Mucosa of stomach (tissue), 1 donor: ENCODE measurements around the gene TEX19.

Experiments
- H3K27me3 ChIP-seq: one replicate; pipeline ENCODE4 v1.7.0; 2013; ENCODE audit warnings: mild to moderate bottlenecking, low read length; ENCODE audit not compliant: control insufficient read depth, insufficient read depth
- H3K36me3 ChIP-seq: one replicate; pipeline ENCODE4 v1.7.0; 2013; ENCODE audit warnings: low read length; ENCODE audit not compliant: control insufficient read depth, insufficient read depth
- H3K4me1 ChIP-seq: one replicate; pipeline ENCODE4 v1.7.0; 2013; ENCODE audit warnings: mild to moderate bottlenecking, low read length; ENCODE audit not compliant: control insufficient read depth, insufficient read depth
- H3K4me3 ChIP-seq: one replicate; pipeline ENCODE4 v1.7.0; 2013; ENCODE audit warnings: low read length
- H3K9ac ChIP-seq: one replicate; pipeline ENCODE4 v1.7.0; 2013; ENCODE audit warnings: mild to moderate bottlenecking, low read length, moderate library complexity
- H3K9me3 ChIP-seq: one replicate; pipeline ENCODE4 v1.7.0; 2013; ENCODE audit warnings: mild to moderate bottlenecking, low read length, moderate library complexity; ENCODE audit not compliant: control insufficient read depth
- donor health status: Pancreatic carcinoma.

The TEX19 gene

DNA sequence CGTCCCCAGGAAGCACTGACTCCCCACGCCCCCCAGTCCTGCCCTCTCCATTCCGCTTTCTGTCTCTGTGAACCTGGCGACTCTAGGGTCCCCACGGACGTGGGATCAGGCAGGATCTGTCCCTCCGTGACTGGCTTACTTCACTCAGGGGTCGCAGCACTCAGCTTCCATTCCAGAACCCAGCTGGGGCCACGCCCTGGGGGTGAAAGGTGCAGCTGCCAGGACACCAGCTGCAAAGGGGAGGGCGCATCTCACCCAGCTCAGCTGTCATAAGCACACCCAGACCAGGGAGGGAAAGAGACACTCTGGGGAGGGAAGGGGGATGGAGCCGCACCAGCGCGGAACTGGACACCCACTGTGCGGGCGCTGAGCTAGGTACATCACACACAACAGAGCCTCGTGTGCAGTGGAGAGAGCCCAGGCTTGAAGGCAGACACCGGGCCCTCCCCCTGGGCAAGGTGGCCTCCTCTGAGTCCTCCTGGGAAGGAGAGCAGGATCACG lies 40.6 kb downstream of the TEX19 start:
- Histone ChIP-seq H3K4me1 (no peaks in the 10 kb centered on the region), H3K36me3 (no peaks in the 10 kb centered on the region), H3K4me3 (no peak overlapping the region), H3K27me3 (no peaks in the 10 kb centered on the region), H3K9me3 (no peaks in the 10 kb centered on the region), H3K9ac (no peak overlapping the region)

DNA sequence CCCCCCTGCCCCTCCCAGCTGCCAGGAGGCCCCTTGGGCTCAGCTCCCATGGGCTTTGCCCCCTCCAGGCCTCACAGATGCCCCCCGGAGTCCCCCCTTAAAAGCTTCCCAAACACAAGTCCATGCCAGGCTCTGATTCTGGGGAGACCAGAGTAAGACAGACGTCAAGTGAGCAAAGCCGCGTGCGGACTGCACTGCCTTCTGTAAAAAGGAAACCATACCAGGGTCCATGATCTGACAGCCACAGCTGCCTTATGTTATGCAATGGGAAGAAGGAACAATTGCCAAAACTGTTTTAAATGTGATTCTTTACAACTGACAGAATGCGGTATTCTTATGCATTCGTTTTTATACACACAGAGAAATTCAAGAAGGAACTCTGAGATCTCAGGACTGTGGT lies 41.2 kb downstream of the TEX19 start:
- no peak overlapping the region for H3K4me3 ChIP-seq
- no peaks in the 10 kb centered on the region for H3K9me3 ChIP-seq
- H3K4me1 ChIP-seq, result no peaks in the 10 kb centered on the region
- H3K27me3 ChIP-seq, result no peaks in the 10 kb centered on the region
- no peak overlapping the region for H3K9ac ChIP-seq
- H3K36me3 ChIP-seq, result no peaks in the 10 kb centered on the region

DNA sequence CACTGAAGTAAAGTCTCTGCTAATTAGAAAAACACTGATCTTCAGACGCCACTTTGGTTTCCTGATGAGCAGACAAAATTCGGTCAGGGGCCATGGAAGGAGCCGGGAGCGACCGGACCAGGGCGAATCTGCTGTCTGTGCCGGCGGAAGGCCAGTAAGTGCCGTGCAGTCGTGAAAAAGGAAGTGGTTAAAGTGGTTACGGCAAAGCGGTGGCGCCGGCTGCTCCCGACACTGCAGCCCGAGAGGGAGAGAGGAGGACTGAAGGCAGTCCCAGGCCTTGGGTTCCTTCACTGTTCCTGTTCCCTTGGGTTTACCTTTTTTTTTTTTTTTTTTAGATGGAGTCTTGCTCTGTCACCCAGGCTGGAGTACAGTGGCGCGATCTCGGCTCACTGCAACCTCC lies 41.8 kb downstream of the TEX19 start:
- no peaks in the 10 kb centered on the region for H3K4me1 ChIP-seq
- no peak overlapping the region for H3K4me3 ChIP-seq
- H3K9ac ChIP-seq, result no peak overlapping the region
- H3K27me3 ChIP-seq, result no peaks in the 10 kb centered on the region
- no peaks in the 10 kb centered on the region for H3K36me3 ChIP-seq
- no peaks in the 10 kb centered on the region for H3K9me3 ChIP-seq

DNA sequence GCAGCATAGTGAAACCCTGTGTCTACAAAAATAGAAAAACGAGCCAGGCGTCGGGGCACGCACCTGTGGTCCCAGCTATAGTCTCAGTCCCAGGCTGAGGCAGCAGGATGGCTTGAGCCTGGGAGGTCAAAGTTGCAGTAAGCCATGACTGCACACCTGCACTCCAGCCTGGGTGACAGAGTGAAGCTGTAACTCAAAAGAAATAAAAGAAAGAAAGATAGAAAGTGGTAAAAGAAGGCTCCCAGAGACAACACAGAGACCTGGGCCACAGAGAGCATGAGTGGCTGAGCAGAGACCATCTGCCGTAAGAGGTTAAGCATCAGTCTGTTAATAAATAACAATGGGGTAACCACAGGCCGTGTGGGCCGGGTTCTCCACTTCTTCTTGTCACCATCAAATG lies 43.8 kb downstream of the TEX19 start:
- Histone ChIP-seq H3K4me1 (no peaks in the 10 kb centered on the region), H3K27me3 (no peaks in the 10 kb centered on the region), H3K4me3 (no peak overlapping the region), H3K9ac (no peak overlapping the region), H3K9me3 (no peaks in the 10 kb centered on the region), H3K36me3 (no peaks in the 10 kb centered on the region)

DNA sequence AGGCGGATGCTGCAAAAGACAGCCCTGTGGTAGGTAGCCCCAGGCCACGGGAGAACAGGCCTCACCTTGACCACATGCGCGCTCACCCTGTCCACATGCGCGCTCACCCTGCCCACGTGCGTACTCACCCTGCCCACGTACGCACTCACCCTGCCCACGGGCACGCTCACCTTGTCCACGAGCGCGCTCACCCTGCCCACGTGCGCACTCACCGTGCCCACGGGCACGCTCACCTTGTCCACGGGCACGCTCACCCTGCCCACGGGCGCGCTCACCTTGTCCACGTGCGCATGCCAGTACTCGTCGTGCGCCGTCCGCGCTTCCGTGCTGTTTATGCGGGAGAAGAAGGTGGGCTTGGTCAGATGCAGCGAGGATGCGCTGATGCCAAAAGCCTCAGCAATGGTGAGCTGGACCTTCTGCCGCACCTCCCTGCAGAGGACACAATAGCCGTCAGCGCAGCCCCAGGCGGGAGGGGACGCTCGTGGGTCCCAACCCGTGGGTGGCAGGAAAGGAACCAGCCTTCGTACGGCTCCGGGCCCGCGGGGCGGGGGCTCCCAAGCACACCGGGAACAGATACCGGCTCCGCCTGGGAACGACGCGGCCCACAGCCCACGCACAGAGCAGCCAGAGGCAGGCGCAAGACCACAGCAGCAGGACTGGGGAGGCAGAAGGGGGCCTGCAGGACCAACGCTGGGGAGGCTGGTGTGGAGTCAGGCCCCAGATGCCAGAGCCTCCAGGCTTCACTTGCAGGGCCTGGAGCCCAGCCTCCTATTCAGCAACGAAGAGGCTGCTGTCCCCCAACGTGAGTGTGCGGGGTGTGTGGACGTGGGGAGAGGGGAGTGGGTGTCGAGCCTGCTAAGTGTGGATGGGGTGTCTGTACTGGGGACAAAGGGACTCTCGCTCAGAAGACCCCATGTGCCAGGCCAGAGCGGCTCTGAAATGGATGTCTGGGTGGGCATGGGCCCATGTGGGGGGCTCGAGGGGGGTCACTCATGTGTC lies 44.9 kb downstream of the TEX19 start:
- no peaks in the 10 kb centered on the region for H3K36me3 ChIP-seq

DNA sequence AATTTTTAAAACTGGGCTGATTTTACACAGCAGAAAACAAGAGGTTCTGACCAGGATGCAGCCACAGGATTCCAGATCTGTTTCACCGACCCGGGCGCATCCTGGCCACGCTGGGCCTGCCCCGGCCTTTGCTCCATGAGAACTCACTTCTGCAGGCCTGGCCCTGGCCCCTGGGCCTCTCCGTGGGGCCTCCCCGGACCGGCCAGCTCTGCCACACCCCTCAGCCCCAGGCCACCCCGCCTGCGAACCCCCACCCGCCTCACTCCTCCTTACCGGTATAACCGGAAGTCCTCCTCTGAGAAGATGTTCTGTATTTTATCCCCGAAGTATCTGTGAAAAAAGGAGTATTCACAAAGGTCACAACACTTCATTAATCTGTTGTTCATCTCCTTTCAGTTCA lies 46.0 kb downstream of the TEX19 start:
- Histone ChIP-seq H3K4me3 (no peak overlapping the region), H3K9me3 (no peaks in the 10 kb centered on the region), H3K36me3 (no peaks in the 10 kb centered on the region), H3K9ac (no peak overlapping the region), H3K4me1 (no peaks in the 10 kb centered on the region), H3K27me3 (no peaks in the 10 kb centered on the region)

More for the DNA sequence above, 44.9 kb downstream of the TEX19 start:
- no peak overlapping the region for H3K4me3 ChIP-seq
- H3K9ac ChIP-seq, result no peak overlapping the region
- no peaks in the 10 kb centered on the region for H3K4me1 ChIP-seq
- H3K9me3 ChIP-seq, result no peaks in the 10 kb centered on the region
- no peaks in the 10 kb centered on the region for H3K27me3 ChIP-seq

DNA sequence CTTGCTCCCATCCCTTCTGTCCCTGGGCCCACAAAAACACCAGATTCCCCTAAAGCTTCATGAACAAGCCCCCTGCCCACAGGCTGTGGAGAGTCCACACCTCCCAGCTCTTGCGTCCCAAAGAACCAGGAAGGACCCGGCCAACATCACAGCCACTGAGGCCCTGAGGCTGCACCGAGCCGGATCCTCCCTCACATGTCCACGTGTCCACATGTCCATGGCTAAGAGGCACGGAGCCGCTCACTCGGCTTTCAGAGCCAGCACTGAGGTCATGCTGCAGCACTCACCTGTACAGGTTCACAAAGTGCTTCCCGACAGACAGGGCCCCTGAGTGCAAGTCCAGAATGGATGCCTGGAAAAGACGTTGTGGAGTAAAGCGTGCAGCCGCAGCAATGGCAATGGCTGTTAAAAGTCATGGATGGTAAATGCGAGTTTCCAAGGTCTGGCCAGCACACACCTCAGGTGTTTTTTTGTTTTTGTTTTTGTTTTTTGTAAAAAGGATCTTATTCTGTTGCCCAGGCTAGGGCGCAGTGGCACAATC lies 47.2 kb downstream of the TEX19 start:
- no peaks in the 10 kb centered on the region for H3K4me1 ChIP-seq
- H3K9ac ChIP-seq, result no peak overlapping the region
- H3K9me3 ChIP-seq, result no peaks in the 10 kb centered on the region
- H3K4me3 ChIP-seq, result no peak overlapping the region
- no peaks in the 10 kb centered on the region for H3K36me3 ChIP-seq
- H3K27me3 ChIP-seq, result no peaks in the 10 kb centered on the region

DNA sequence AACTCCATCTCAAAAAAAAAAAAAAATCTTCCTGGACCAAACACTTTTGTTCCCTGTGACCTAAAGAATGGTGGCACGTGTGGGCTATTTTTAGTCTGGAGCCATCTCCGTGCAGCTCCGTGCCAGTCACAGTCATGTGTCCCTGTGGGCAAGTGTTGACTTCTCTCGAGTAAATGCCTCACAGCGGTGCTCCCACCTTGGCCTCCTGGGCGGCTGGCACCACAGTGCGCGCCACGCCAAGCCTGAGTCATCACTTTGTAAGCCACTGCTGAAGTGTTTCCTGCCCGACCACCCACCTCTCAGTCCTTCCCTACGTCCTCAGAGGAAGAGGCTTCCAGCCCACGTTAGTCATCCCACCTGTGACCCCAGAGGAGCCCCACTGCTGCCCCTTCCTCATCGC lies 48.2 kb downstream of the TEX19 start:
- H3K4me1 ChIP-seq, result no peaks in the 10 kb centered on the region
- H3K9me3 ChIP-seq, result no peaks in the 10 kb centered on the region
- H3K36me3 ChIP-seq, result no peaks in the 10 kb centered on the region
- no peaks in the 10 kb centered on the region for H3K27me3 ChIP-seq
- H3K4me3 ChIP-seq, result no peak overlapping the region
- no peak overlapping the region for H3K9ac ChIP-seq

DNA sequence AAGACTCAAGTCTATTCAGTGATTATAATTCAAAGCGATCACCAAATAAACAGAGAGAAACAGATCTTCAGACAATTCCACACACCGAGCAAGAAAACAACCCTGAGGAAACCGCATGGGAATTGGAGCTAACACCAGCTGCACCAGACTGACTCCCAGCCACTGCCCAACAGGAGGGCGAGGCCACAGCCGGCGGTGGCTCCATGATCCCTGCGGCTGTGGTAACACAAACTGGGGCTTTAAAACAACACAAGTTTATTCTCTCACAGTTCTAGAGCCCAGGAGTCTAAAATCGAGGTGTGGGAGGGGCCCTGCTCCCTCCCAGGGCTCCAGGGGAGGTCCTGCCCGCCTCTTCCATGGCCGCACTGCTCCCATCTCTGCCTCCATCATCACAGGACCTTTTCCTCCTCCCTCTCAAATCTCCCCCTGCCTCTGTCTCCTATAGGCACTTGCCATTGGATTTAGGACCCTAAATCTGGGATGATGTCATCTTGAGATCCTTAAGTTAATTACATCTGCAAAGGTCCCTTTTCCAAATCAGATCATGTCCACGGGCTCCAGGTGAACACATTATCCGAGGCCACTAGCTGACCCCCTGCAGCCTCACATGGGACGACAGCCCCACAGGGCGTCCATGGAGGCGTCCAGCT lies 49.4 kb downstream of the TEX19 start:
- Histone ChIP-seq H3K4me3 (no peak overlapping the region), H3K9ac (no peak overlapping the region), H3K36me3 (no peaks in the 10 kb centered on the region), H3K9me3 (no peaks in the 10 kb centered on the region), H3K27me3 (no peaks in the 10 kb centered on the region), H3K4me1 (no peaks in the 10 kb centered on the region)

DNA sequence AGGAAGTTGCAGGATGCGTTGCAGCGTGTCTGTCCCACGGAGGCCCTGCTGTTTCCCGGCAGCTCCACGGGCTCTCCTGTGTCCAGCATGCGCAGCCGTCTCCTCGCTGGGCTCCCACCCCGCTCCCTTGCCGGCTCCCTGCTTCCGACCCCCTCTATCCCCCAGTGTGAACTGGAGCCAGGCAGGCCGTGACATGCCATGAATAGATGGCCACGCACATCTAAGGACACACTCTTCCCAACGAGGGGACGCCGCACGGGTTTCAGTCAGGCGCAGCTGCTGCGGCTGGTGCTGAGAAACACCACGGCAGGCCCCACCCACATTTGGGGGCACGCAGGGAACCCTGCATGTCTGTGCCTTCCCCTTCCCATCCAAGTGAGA lies 49.9 kb downstream of the TEX19 start:
- H3K9me3 ChIP-seq, result no peaks in the 10 kb centered on the region
- no peaks in the 10 kb centered on the region for H3K4me1 ChIP-seq
- no peaks in the 10 kb centered on the region for H3K36me3 ChIP-seq
- H3K4me3 ChIP-seq, result no peak overlapping the region
- H3K27me3 ChIP-seq, result no peaks in the 10 kb centered on the region
- H3K9ac ChIP-seq, result no peak overlapping the region

DNA sequence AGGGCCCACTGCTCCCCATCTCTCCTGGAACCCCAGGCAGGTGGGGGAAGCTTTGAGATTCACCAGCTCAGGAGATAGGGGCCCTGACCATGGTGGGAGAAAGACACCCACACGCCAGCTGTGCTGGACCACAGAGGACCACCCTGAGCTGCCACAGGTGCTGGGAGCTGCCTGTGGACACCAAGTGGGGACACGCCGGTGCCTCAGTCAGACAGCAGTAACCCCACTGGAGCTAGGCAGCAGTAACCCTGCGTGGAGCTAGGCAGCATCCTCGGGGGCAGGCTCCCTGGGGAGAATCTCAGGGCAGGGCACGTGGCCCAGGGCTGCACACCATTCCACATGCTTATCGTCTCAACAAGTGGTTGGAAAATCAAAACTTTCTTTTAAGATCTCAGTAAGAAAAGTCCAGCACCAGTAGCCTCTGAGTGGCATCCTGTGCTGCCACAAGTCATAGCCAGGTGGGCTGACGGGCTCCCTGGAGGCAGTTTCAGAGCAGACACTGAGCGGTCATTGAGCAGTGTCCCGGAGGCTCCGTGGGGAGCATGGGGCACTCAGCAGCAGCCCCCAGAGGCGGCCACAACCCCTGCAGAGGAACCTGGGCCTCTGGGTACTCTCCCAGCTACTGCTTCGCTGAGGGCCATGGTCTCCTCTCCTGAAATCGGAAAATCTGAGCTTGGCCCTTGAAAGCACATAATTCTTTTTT lies 51.1 kb downstream of the TEX19 start:
- Histone ChIP-seq H3K9ac (no peak overlapping the region), H3K4me1 (peaks cover 4% of the 10 kb centered on the region), H3K9me3 (no peaks in the 10 kb centered on the region), H3K4me3 (no peak overlapping the region), H3K27me3 (no peaks in the 10 kb centered on the region), H3K36me3 (no peaks in the 10 kb centered on the region)
